Hepatocyte (in vitro differentiated cells): ENCODE results near the gene UTF1. TPM values are rescaled to one million over a fixed set of nuclear protein-coding genes. Genes with fewer than 3 reads are reported as not detected.

Source experiments
- DNase-seq: peaks from one replicate; pipeline ENCODE4 v3.0.0-alpha.2; 2016; ENCODE audit warnings: low spot score
- H2AFZ ChIP-seq: fragments of 200-600 bp; sonication (generic); 2 replicates; pipeline ENCODE4 v1.6.0; 2016; ENCODE audit warnings: antibody characterized with exemption, mild to moderate bottlenecking
- H3K27ac ChIP-seq: fragments of 200-600 bp; sonication (generic); 2 replicates; pipeline ENCODE4 v1.5.1; 2016; ENCODE audit warnings: mild to moderate bottlenecking
- H3K27me3 ChIP-seq: fragments of 200-600 bp; sonication (generic); 2 replicates; pipeline ENCODE4 v1.6.1; 2016
- H3K36me3 ChIP-seq: fragments of 200-600 bp; sonication (generic); replicated peaks from 2 replicates; pipeline ENCODE4 v1.5.1; 2016; ENCODE audit warnings: low read depth; ENCODE audit not compliant: insufficient read depth
- H3K4me1 ChIP-seq: fragments of 200-600 bp; sonication (generic); 2 replicates; pipeline ENCODE4 v1.5.1; 2016; ENCODE audit warnings: mild to moderate bottlenecking, moderate library complexity; ENCODE audit not compliant: insufficient read depth
- H3K4me2 ChIP-seq: fragments of 200-600 bp; sonication (generic); 2 replicates; pipeline ENCODE4 v1.6.0; 2016
- H3K4me3 ChIP-seq: fragments of 200-600 bp; sonication (generic); 2 replicates; pipeline ENCODE4 v1.5.1; 2016; ENCODE audit warnings: mild to moderate bottlenecking
- H3K79me2 ChIP-seq: fragments of 200-600 bp; sonication (generic); 2 replicates; pipeline ENCODE4 v1.6.0; 2017; ENCODE audit warnings: mild to moderate bottlenecking
- H3K9me2 ChIP-seq: fragments of 200-600 bp; sonication (generic); replicated peaks from 2 replicates; pipeline ENCODE4 v1.6.0; 2017; ENCODE audit warnings: mild to moderate bottlenecking; ENCODE audit not compliant: insufficient read depth
- H3K9me3 ChIP-seq: fragments of 200-600 bp; sonication (generic); 2 replicates; pipeline ENCODE4 v1.5.1; 2016; ENCODE audit warnings: low read depth, mild to moderate bottlenecking
- H4K20me1 ChIP-seq: fragments of 200-600 bp; sonication (generic); 2 replicates; pipeline ENCODE4 v1.6.0; 2016; ENCODE audit warnings: mild to moderate bottlenecking; ENCODE audit not compliant: insufficient read depth, poor library complexity, severe bottlenecking
- CTCF ChIP-seq: fragments of 200-600 bp; sonication (generic); IDR thresholded peaks from 2 replicates; pipeline ENCODE4 v1.5.1; 2016; ENCODE audit warnings: antibody characterized with exemption, mild to moderate bottlenecking; ENCODE audit not compliant: poor library complexity
- EZH2 ChIP-seq: fragments of 200-600 bp; sonication (generic); IDR thresholded peaks from 2 replicates; pipeline ENCODE4 v1.6.1; 2016; ENCODE audit warnings: antibody characterized with exemption, mild to moderate bottlenecking, borderline replicate concordance
- EZH2phosphoT487 ChIP-seq: fragments of 200-600 bp; sonication (generic); IDR thresholded peaks from one replicate; pipeline ENCODE4 v1.6.1; 2018; ENCODE audit warnings: antibody characterized with exemption, mild to moderate bottlenecking, low read depth, moderate library complexity; ENCODE audit not compliant: unreplicated experiment, severe bottlenecking
- WGBS: methylation state at CpG from one replicate; pipeline ENCODE4 v1.1.6; 2016; ENCODE audit warnings: low lambda C conversion rate; ENCODE audit errors: missing lambda C conversion rate; 5-methylcytosine and 5-hydroxymethylcytosine counted together
- polyA plus RNA-seq: library from polyadenylated mRNA; unstranded; fragments of >200 nt; fragmentation: Nextera tagmentation; extraction: Ambion mirVana; gene quantifications from 2 replicates; pipeline ENCODE4 v1.2.1, GENCODE V29; 2016
- total RNA-seq: library from RNA; depleted of rRNA; stranded (reverse); fragments of >200 nt; gene quantifications from 2 replicates; pipeline ENCODE4 v1.2.3, GENCODE V29; 2014

The UTF1 gene
- total and polyA plus RNA-seq, 2 experiments from 2014 or later, result not detected

GRCh38 chr10:133185421-133185820 is 44.6 kb upstream of the UTF1 start:
- no peaks in the 10 kb centered on the region for H4K20me1 ChIP-seq
- H2AFZ ChIP-seq, result no peak overlapping the region
- WGBS, result 72% methylated on average over 10 of the region's 11 CpGs
- no peaks in the 10 kb centered on the region for H3K36me3 ChIP-seq
- H3K27me3 ChIP-seq, result no peaks in the 10 kb centered on the region
- no peak for TF ChIP-seq EZH2phosphoT487
- TF ChIP-seq EZH2, result no peak
- TF ChIP-seq CTCF, result no peak
- no peaks in the 10 kb centered on the region for H3K79me2 ChIP-seq
- H3K4me2 ChIP-seq, result no peak overlapping the region
- no peaks in the 10 kb centered on the region for H3K9me2 ChIP-seq
- no peak for DNase-seq
- H3K4me3 ChIP-seq, result no peak overlapping the region
- no peaks in the 10 kb centered on the region for H3K4me1 ChIP-seq
- H3K9me3 ChIP-seq, result no peaks in the 10 kb centered on the region
- H3K27ac ChIP-seq, result no peak overlapping the region

- Histone ChIP-seq H3K4me3 (no peak overlapping the region), H3K4me2 (no peak overlapping the region), H3K9me3 (no peaks in the 10 kb centered on the region), H4K20me1 (no peaks in the 10 kb centered on the region), H3K4me1 (no peaks in the 10 kb centered on the region), H2AFZ (no peak overlapping the region), H3K9me2 (no peaks in the 10 kb centered on the region), H3K27ac (no peak overlapping the region), H3K27me3 (no peaks in the 10 kb centered on the region), H3K79me2 (no peaks in the 10 kb centered on the region), H3K36me3 (no peaks in the 10 kb centered on the region)
- no peak for DNase-seq
- TF ChIP-seq EZH2phosphoT487 (no peak), CTCF (no peak), EZH2 (no peak)
- 95% methylated on average over 10 of the region's 27 CpGs for WGBS
Measured at GRCh38 chr10:133185916-133186315, 44.1 kb upstream of the UTF1 start.

- H2AFZ ChIP-seq, result no peak overlapping the region
- no peaks in the 10 kb centered on the region for H3K79me2 ChIP-seq
- no peaks in the 10 kb centered on the region for H3K9me2 ChIP-seq
- no peaks in the 10 kb centered on the region for H4K20me1 ChIP-seq
- no peaks in the 10 kb centered on the region for H3K27me3 ChIP-seq
- TF ChIP-seq EZH2, result no peak
- TF ChIP-seq CTCF, result no peak
- TF ChIP-seq EZH2phosphoT487, result no peak
- H3K27ac ChIP-seq, result no peak overlapping the region
- no peaks in the 10 kb centered on the region for H3K4me1 ChIP-seq
- H3K36me3 ChIP-seq, result no peaks in the 10 kb centered on the region
- no peak overlapping the region for H3K4me2 ChIP-seq
- DNase-seq, result no peak
- no peak overlapping the region for H3K4me3 ChIP-seq
- 78% methylated on average over 34 of the region's 34 CpGs for WGBS
- H3K9me3 ChIP-seq, result no peaks in the 10 kb centered on the region
Measured at GRCh38 chr10:133186416-133187090, 43.5 kb upstream of the UTF1 start.
